Central memory CD8-positive, alpha-beta T cell (primary cell): ENCODE data around the gene FAM81A.

Source experiments
- ATAC-seq: fragments of 150-1000 bp; cut with Tn5 transposase; replicated peaks from 2 replicates; pipeline ENCODE4 v1.10.0; 2022; ENCODE audit warnings: mild to moderate bottlenecking, moderate FRiP score, moderate number of reproducible peaks; ENCODE audit not compliant: poor library complexity, severe bottlenecking; ENCODE audit errors: extremely low read depth
- DNase-seq, 2 donors: peaks; one replicate each; pipeline ENCODE4 v3.0.0; 2021; ENCODE audit warnings: low spot score in 2 of 2
- H3K27ac Mint-ChIP-seq: one replicate; pipeline ENCODE4 v1.8.0; 2022; ENCODE audit warnings: low read depth, mild to moderate bottlenecking, moderate library complexity, mixed read lengths
- H3K27me3 Mint-ChIP-seq: one replicate; pipeline ENCODE4 v1.8.0; 2022; ENCODE audit warnings: mixed read lengths
- H3K36me3 Mint-ChIP-seq: one replicate; pipeline ENCODE4 v1.8.0; 2022; ENCODE audit warnings: mild to moderate bottlenecking, moderate library complexity, mixed read lengths; ENCODE audit not compliant: insufficient read depth
- H3K4me1 Mint-ChIP-seq: one replicate; pipeline ENCODE4 v1.8.0; 2022; ENCODE audit warnings: mixed read lengths
- H3K4me3 Mint-ChIP-seq: one replicate; pipeline ENCODE4 v1.8.0; 2022; ENCODE audit warnings: mild to moderate bottlenecking, moderate library complexity, mixed read lengths
- H3K9me3 Mint-ChIP-seq: one replicate; pipeline ENCODE4 v1.8.0; 2022; ENCODE audit warnings: mixed read lengths

Gene FAM81A

GRCh38 chr15:59437142-59437816, 707 bp upstream of the FAM81A start:
- Mint-ChIP-seq H3K27ac (no peak overlapping the region), H3K9me3 (no peaks in the 10 kb centered on the region), H3K36me3 (peaks cover 3% of the 10 kb centered on the region), H3K4me1 (peaks cover 13% of the 10 kb centered on the region), H3K27me3 (peaks cover 72% of the 10 kb centered on the region), H3K4me3 (peak overlapping the region; percentile 69)
- ATAC-seq, result no peak
- no peak for DNase-seq

GRCh38 chr15:59438625-59439290, 772 bp downstream of the FAM81A start:
- H3K27ac Mint-ChIP-seq, result no peak overlapping the region

GRCh38 chr15:59439576-59439975, 1.6 kb downstream of the FAM81A start:
- ATAC-seq (no peak), DNase-seq (no peak)
- no peak overlapping the region for H3K27ac Mint-ChIP-seq
- H3K27me3 Mint-ChIP-seq, result peaks cover 60% of the 10 kb centered on the region
- no peak overlapping the region for H3K4me3 Mint-ChIP-seq
- H3K4me1 Mint-ChIP-seq, result peaks cover 17% of the 10 kb centered on the region
- peaks cover 3% of the 10 kb centered on the region for H3K36me3 Mint-ChIP-seq
- no peaks in the 10 kb centered on the region for H3K9me3 Mint-ChIP-seq

More at GRCh38 chr15:59438625-59439290, 772 bp downstream of the FAM81A start:
- Mint-ChIP-seq H3K9me3 (no peaks in the 10 kb centered on the region), H3K36me3 (peaks cover 3% of the 10 kb centered on the region), H3K27me3 (peaks cover 62% of the 10 kb centered on the region), H3K4me1 (peaks cover 16% of the 10 kb centered on the region), H3K4me3 (peak overlapping the region; percentile 47)
- DNase-seq (no peak), ATAC-seq (no peak)

GRCh38 chr15:59443341-59444072, 5.5 kb downstream of the FAM81A start:
- Mint-ChIP-seq H3K9me3 (no peaks in the 10 kb centered on the region), H3K27me3 (peaks cover 28% of the 10 kb centered on the region), H3K4me3 (no peak overlapping the region), H3K36me3 (no peaks in the 10 kb centered on the region), H3K27ac (no peak overlapping the region), H3K4me1 (peaks cover 13% of the 10 kb centered on the region)
- ATAC-seq (no peak), DNase-seq (no peak)

- Mint-ChIP-seq H3K27me3 (peaks cover 28% of the 10 kb centered on the region), H3K9me3 (no peaks in the 10 kb centered on the region), H3K27ac (no peak overlapping the region), H3K4me3 (no peak overlapping the region), H3K4me1 (peaks cover 13% of the 10 kb centered on the region), H3K36me3 (no peaks in the 10 kb centered on the region)
- no peak for DNase-seq
- no peak for ATAC-seq
These were observed 6.3 kb downstream of the FAM81A start for GRCh38 chr15:59444081-59444835.

GRCh38 chr15:59444980-59445545, 7.1 kb downstream of the FAM81A start:
- no peaks in the 10 kb centered on the region for H3K9me3 Mint-ChIP-seq
- DNase-seq, result no peak
- peaks cover 13% of the 10 kb centered on the region for H3K4me1 Mint-ChIP-seq
- H3K36me3 Mint-ChIP-seq, result no peaks in the 10 kb centered on the region
- no peak overlapping the region for H3K4me3 Mint-ChIP-seq
- no peak overlapping the region for H3K27ac Mint-ChIP-seq
- peaks cover 28% of the 10 kb centered on the region for H3K27me3 Mint-ChIP-seq
- ATAC-seq, result no peak

- Mint-ChIP-seq H3K27ac (no peak overlapping the region), H3K9me3 (no peaks in the 10 kb centered on the region), H3K4me3 (no peak overlapping the region), H3K27me3 (peaks cover 18% of the 10 kb centered on the region), H3K36me3 (no peaks in the 10 kb centered on the region), H3K4me1 (peaks cover 13% of the 10 kb centered on the region)
- ATAC-seq, result no peak
- no peak for DNase-seq
These were observed 8.4 kb downstream of the FAM81A start for GRCh38 chr15:59446232-59446957.

- no peak overlapping the region for H3K27ac Mint-ChIP-seq
- no peak overlapping the region for H3K4me3 Mint-ChIP-seq
- DNase-seq (no peak), ATAC-seq (no peak)
- H3K27me3 Mint-ChIP-seq, result peaks cover 10% of the 10 kb centered on the region
- peaks cover 13% of the 10 kb centered on the region for H3K4me1 Mint-ChIP-seq
- H3K9me3 Mint-ChIP-seq, result no peaks in the 10 kb centered on the region
- H3K36me3 Mint-ChIP-seq, result no peaks in the 10 kb centered on the region
These were observed 9.4 kb downstream of the FAM81A start for GRCh38 chr15:59447367-59447766.

GRCh38 chr15:59448871-59449270, 10.9 kb downstream of the FAM81A start:
- Mint-ChIP-seq H3K4me1 (peaks cover 9% of the 10 kb centered on the region), H3K27ac (no peak overlapping the region), H3K4me3 (no peak overlapping the region), H3K36me3 (no peaks in the 10 kb centered on the region), H3K9me3 (no peaks in the 10 kb centered on the region), H3K27me3 (peaks cover 5% of the 10 kb centered on the region)
- no peak for DNase-seq
- ATAC-seq, result no peak

- ATAC-seq (no peak), DNase-seq (no peak)
- Mint-ChIP-seq H3K4me1 (no peaks in the 10 kb centered on the region), H3K27me3 (peaks cover 10% of the 10 kb centered on the region), H3K9me3 (no peaks in the 10 kb centered on the region), H3K36me3 (no peaks in the 10 kb centered on the region), H3K4me3 (no peak overlapping the region), H3K27ac (no peak overlapping the region)
These were observed 15.7 kb downstream of the FAM81A start for GRCh38 chr15:59453474-59454215.

- H3K4me1 Mint-ChIP-seq, result no peaks in the 10 kb centered on the region
- no peak overlapping the region for H3K27ac Mint-ChIP-seq
- DNase-seq (no peak), ATAC-seq (no peak)
- H3K36me3 Mint-ChIP-seq, result no peaks in the 10 kb centered on the region
- H3K4me3 Mint-ChIP-seq, result no peak overlapping the region
- H3K27me3 Mint-ChIP-seq, result peaks cover 10% of the 10 kb centered on the region
- no peaks in the 10 kb centered on the region for H3K9me3 Mint-ChIP-seq
These were observed 18.1 kb downstream of the FAM81A start for GRCh38 chr15:59456114-59456513.
